MCF 10A (cell line): Measurements from ENCODE around the gene ZBTB44. TPM values are rescaled to one million over a fixed set of nuclear protein-coding genes. Genes with fewer than 3 reads are reported as not detected.

Source experiments
- BruUV-seq: library from RNA; stranded (reverse); fragments of 400-500 nt; replicated peaks from 2 replicates; lab custom pipeline; 2021; lab: Mats Ljungman, UMichigan
- CTCF ChIA-PET: fragments of 300-600 bp; sonication (Branson Sonifier 250); formaldehyde crosslinking; extraction: SDS; loops from one replicate; lab custom pipeline; 2021; ENCODE audit warnings: antibody characterized with exemption, inconsistent platforms; lab: Yijun Ruan, JAX
- POLR2A ChIA-PET: fragments of 300-600, 350-650 bp; sonication (Branson Sonifier 250); formaldehyde crosslinking; extraction: SDS; loops from one replicate; lab custom pipeline; 2020; ENCODE audit warnings: antibody characterized with exemption, inconsistent platforms; lab: Yijun Ruan, JAX
- DNase-seq: peaks from one replicate; pipeline ENCODE4 v3.0.0-alpha.2; 2018; ENCODE audit not compliant: unreplicated experiment
- H3K27ac Mint-ChIP-seq: one replicate; pipeline ENCODE4 v1.8.0; 2022; ENCODE audit warnings: mild to moderate bottlenecking, low read depth, mixed read lengths; ENCODE audit not compliant: unreplicated experiment
- H3K27me3 Mint-ChIP-seq: one replicate; pipeline ENCODE4 v1.8.0; 2022; ENCODE audit warnings: mixed read lengths; ENCODE audit not compliant: insufficient read depth, unreplicated experiment
- H3K36me3 Mint-ChIP-seq: one replicate; pipeline ENCODE4 v1.8.0; 2022; ENCODE audit warnings: mild to moderate bottlenecking, moderate library complexity, mixed read lengths; ENCODE audit not compliant: insufficient read depth, unreplicated experiment
- H3K4me1 Mint-ChIP-seq: one replicate; pipeline ENCODE4 v1.8.0; 2022; ENCODE audit warnings: mixed read lengths; ENCODE audit not compliant: insufficient read depth, unreplicated experiment
- H3K4me3 Mint-ChIP-seq: one replicate; pipeline ENCODE4 v1.8.0; 2022; ENCODE audit warnings: mild to moderate bottlenecking, moderate library complexity, mixed read lengths; ENCODE audit not compliant: unreplicated experiment
- H3K9me3 Mint-ChIP-seq: one replicate; pipeline ENCODE4 v1.8.0; 2022; ENCODE audit warnings: mixed read lengths; ENCODE audit not compliant: unreplicated experiment
- intact Hi-C: fragments of 100-400 bp; cut with micrococcal nuclease; formaldehyde crosslinking; loops from 2 replicates; pipeline ENCODE4 v1.14.1; 2022
- total RNA-seq: library from RNA; stranded (reverse); gene quantifications from 2 replicates; pipeline ENCODE4 v1.2.3, GENCODE V29; 2022
- TF ChIP-seq, protein P1 (sequence below): fragments of 200-600 bp; IDR thresholded peaks from one replicate; pipeline ENCODE4 v1.8.0; 2022; ENCODE audit warnings: antibody characterized with exemption, mild to moderate bottlenecking; ENCODE audit not compliant: unreplicated experiment

ZBTB44 gene
- total RNA-seq, 1 experiment from 2014 or later = 28.5 TPM

DNA sequence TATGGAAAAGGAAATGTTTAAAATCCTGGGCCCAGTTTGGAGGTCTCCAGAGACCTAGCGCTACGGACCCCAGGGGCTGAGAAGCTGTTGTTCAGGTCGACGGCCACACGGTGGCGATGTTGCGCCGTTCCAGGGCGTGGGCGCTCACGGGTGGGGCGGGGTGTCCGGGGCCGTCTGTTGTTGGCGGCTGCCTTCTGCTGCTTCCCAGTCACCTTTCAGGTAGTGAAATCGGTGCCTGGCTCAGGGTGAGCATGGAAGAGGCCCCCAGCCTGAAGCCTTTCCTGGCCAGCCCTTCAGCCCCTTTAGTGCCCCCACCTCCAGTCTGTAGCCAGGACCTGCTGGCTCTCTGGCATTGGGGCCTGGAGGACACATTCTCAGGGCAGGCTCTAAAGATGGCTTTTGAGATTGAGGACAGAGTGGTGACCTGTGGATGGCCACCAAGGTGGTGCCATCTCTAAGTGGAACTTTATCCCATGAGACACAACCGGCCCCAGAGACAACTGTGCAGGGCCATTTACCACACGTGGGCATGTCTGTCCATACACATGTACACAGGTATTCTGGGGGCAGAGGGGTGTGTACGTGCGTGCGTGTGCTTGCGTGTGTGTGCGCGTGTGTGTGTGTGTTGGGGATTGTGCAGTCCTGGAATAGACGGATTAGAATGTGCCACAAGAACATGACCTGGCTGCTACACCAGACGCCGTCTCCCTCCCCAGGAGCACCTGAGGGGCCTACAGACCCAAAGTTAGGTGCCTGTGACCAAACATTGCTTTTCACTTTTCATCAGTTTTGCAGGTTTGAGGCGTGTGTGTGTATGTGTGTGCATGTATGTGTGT lies 101.4 kb downstream of the ZBTB44 start:
- Mint-ChIP-seq H3K9me3 (no peaks in the 10 kb centered on the region), H3K4me3 (no peak overlapping the region), H3K36me3 (peaks cover 5% of the 10 kb centered on the region), H3K27me3 (no peaks in the 10 kb centered on the region), H3K27ac (no peak overlapping the region), H3K4me1 (no peaks in the 10 kb centered on the region)
- CTCF ChIA-PET = interaction anchor here (0.6 to 1.6 kb wide), 36 partner anchors 8 to 681 kb away, joined by 3 to 33 read pairs (median 4); no protein-coding TSS in a partner anchor
- no TSS peak for BruUV-seq
- TF ChIP-seq, protein P1, sequence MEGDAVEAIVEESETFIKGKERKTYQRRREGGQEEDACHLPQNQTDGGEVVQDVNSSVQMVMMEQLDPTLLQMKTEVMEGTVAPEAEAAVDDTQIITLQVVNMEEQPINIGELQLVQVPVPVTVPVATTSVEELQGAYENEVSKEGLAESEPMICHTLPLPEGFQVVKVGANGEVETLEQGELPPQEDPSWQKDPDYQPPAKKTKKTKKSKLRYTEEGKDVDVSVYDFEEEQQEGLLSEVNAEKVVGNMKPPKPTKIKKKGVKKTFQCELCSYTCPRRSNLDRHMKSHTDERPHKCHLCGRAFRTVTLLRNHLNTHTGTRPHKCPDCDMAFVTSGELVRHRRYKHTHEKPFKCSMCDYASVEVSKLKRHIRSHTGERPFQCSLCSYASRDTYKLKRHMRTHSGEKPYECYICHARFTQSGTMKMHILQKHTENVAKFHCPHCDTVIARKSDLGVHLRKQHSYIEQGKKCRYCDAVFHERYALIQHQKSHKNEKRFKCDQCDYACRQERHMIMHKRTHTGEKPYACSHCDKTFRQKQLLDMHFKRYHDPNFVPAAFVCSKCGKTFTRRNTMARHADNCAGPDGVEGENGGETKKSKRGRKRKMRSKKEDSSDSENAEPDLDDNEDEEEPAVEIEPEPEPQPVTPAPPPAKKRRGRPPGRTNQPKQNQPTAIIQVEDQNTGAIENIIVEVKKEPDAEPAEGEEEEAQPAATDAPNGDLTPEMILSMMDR = peak; percentile 96
- POLR2A ChIA-PET = interaction anchor here (0.9 kb wide), 1 partner anchor 51 kb away, joined by 3 read pairs; no protein-coding TSS in a partner anchor
- intact Hi-C loops = loop anchor here (1.0 to 2.0 kb wide), 3 partner anchors 218 to 649 kb away; no protein-coding TSS in a partner anchor
- peak; percentile 55 for DNase-seq

DNA sequence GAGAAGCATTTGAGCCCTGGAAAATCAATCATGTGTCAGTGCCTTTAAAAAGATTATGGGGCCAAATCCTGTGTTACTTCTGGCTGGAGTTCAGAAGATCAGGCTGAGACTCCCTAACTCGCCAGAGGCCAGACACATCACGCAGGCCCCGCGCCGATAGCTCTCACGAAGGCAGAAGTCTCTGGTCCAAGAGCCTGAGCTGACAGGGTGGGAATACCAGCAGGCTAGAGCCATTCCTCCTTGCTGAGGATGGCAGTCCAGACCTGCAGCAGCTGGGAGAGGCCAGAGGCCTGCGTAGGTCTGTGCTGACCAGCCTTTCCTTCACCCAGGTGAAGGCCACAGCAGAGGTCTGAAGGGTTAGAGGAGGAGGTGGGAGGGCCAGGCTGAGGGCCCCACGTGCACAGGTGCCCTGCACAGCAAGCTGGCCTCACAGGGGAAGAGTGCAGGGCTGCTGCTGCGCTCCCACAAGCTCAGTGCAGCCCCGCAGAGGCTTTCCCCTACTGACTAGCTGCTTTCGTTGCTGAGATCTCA lies 102.2 kb downstream of the ZBTB44 start:
- Mint-ChIP-seq H3K9me3 (no peaks in the 10 kb centered on the region), H3K27me3 (no peaks in the 10 kb centered on the region), H3K4me3 (no peak overlapping the region), H3K4me1 (no peaks in the 10 kb centered on the region), H3K36me3 (peaks cover 5% of the 10 kb centered on the region), H3K27ac (no peak overlapping the region)
- DNase-seq = no peak
- POLR2A ChIA-PET = interaction anchor here (0.9 kb wide), 1 partner anchor 50 kb away, joined by 3 read pairs; no protein-coding TSS in a partner anchor
- TF ChIP-seq, protein P1 = no peak
- intact Hi-C loops = loop anchor here (2.0 kb wide), 2 partner anchors 428 to 650 kb away; no protein-coding TSS in a partner anchor
- CTCF ChIA-PET = interaction anchor here (0.6 to 1.6 kb wide), 43 partner anchors 9 to 682 kb away, joined by 3 to 33 read pairs (median 4); no protein-coding TSS in a partner anchor
- no TSS peak for BruUV-seq

DNA sequence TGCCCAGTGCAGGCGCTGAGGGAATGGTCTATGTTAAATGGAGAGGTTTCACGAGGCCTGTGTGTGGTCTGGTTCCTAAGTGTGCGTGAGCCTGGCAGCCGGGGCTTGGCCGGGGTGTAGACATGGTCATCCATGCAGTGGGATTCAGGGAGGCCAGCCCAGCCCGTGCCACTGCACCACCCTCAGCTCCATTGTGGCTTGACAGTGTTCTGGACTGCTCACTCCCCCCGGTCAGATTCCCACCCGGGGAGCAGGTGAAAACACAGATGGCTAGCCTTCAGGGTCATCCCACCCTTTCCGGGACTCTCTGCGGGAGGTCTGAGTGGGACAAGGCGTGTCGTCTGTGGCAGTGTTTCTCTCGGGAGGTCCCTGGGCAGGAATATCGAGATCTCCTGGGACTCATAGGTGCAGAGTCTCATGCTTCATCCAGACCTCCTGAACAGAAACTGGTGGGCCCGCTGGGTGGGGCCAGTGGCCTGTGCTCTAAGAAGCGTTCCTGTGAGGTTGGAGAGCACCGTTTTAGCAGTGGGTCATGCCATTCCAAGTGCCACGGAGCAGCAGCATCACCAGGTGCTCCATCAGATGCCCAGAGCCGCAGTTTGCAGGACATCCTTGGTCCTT lies 102.8 kb downstream of the ZBTB44 start:
- intact Hi-C loops = loop anchor here (2.0 kb wide), 2 partner anchors 427 to 651 kb away; no protein-coding TSS in a partner anchor
- DNase-seq = no peak
- TF ChIP-seq, protein P1 = no peak
- Mint-ChIP-seq H3K27ac (no peak overlapping the region), H3K27me3 (no peaks in the 10 kb centered on the region), H3K9me3 (no peaks in the 10 kb centered on the region), H3K36me3 (peaks cover 5% of the 10 kb centered on the region), H3K4me1 (no peaks in the 10 kb centered on the region), H3K4me3 (no peak overlapping the region)
- ChIA-PET POLR2A (interaction anchor here (0.9 kb wide), 1 partner anchor 49 kb away, joined by 3 read pairs; no protein-coding TSS in a partner anchor), CTCF (interaction anchor here (0.6 to 1.6 kb wide), 24 partner anchors 9 to 668 kb away, joined by 3 to 33 read pairs (median 4); no protein-coding TSS in a partner anchor)
- BruUV-seq = no TSS peak
